DOHH2 (cell line): Measurements from ENCODE around the gene BBOF1.

Experiments
- CTCF ChIP-seq: fragments of 200-600 bp; sonication (generic); IDR thresholded peaks from one replicate; pipeline ENCODE4 v1.5.1; 2014; ENCODE audit warnings: antibody characterized with exemption, mild to moderate bottlenecking, low read depth, low read length; ENCODE audit not compliant: poor library complexity, severe bottlenecking
- EZH2phosphoT487 ChIP-seq: fragments of 200-600 bp; sonication (generic); IDR thresholded peaks from 2 replicates; pipeline ENCODE4 v1.6.1; 2017; ENCODE audit warnings: borderline replicate concordance, mild to moderate bottlenecking, antibody characterized with exemption, low read length, moderate library complexity, mixed read lengths

GRCh38 chr14:73997108-73997943, 21.8 kb upstream of the BBOF1 start:
- TF ChIP-seq EZH2phosphoT487 (no peak), CTCF (no peak)
